Measurements from ENCODE around the gene POMP. TPM values are rescaled to one million over a fixed set of nuclear protein-coding genes. Genes with fewer than 3 reads are reported as not detected.

Gene POMP
- polyA plus RNA-seq, 3 donors = 31.3 to 153 (median 145) TPM

GRCh38 chr13:28678809-28679208, 19.9 kb downstream of the POMP start:
- peaks cover 54 to 70% of the 10 kb centered on the region in 2 donors for H3K36me3 ChIP-seq (replicated peaks in 1 of 2; ENCODE audit: control insufficient read depth in 1 of 2, insufficient read depth in 2 of 2, low read length in 2 of 2)
- Mint-ChIP-seq H3K27ac (no peak overlapping the region), H3K27me3 (ENCODE audit: low read depth in 3 of 3) (peaks cover 0 to 2% (median 1%) of the 10 kb centered on the region in 3 donors), H3K4me3 (no peak overlapping the region), H3K36me3 (peaks cover 50 to 61% of the 10 kb centered on the region in 2 donors), H3K9me3 (no peaks in the 10 kb centered on the region), H3K4me1 (peaks cover 5% of the 10 kb centered on the region)
- H3K4me1 ChIP-seq (ENCODE audit: control insufficient read depth in 1 of 2, insufficient read depth in 2 of 2, low read length in 2 of 2) = no peaks in the 10 kb centered on the region
- DNase-seq = no peak
- no peak overlapping the region for H3K4me2 ChIP-seq (replicated peaks; ENCODE audit: extremely low read depth, low read length, poor library complexity, severe bottlenecking)
- no peak overlapping the region for H3K9ac ChIP-seq (ENCODE audit: insufficient read depth, low read length, poor library complexity, severe bottlenecking)
- no peaks in the 10 kb centered on the region for H3K27me3 ChIP-seq (ENCODE audit: control insufficient read depth in 2 of 2, insufficient read depth in 2 of 2, low read length in 2 of 2)
- H3K4me3 ChIP-seq (replicated peaks in 1 of 3; ENCODE audit: low read depth in 2 of 3, low read length in 3 of 3) = no peak overlapping the region
- no peaks in the 10 kb centered on the region for H3K9me3 ChIP-seq (replicated peaks in 1 of 2; ENCODE audit: control insufficient read depth in 1 of 2, insufficient read depth in 1 of 2, low read length in 2 of 2)
- H2AFZ ChIP-seq (ENCODE audit: insufficient read depth, low read depth, low read length, poor library complexity, severe bottlenecking) = no peak overlapping the region
- no peak overlapping the region for H3K27ac ChIP-seq (ENCODE audit: low read depth in 1 of 2, low read length in 2 of 2)
- no peak for TF ChIP-seq CTCF (IDR thresholded peaks at IDR 0.05)
- H3K79me2 ChIP-seq (ENCODE audit: insufficient read depth, low read length) = peaks cover 17% of the 10 kb centered on the region
- H4K20me1 ChIP-seq (ENCODE audit: insufficient read depth, low read length) = peaks cover 25% of the 10 kb centered on the region
- intact Hi-C loops (cut with micrococcal nuclease) = loop anchor here in 1 of 2 donors (10.0 kb wide), 1 partner anchor 116 kb away; no protein-coding TSS in a partner anchor
- no CpG with 5 or more reads among the region's 1 CpG for WGBS (ENCODE audit: insufficient coverage)

GRCh38 chr13:28679628-28680027, 20.7 kb downstream of the POMP start:
- Mint-ChIP-seq H3K9me3 (no peaks in the 10 kb centered on the region), H3K36me3 (peaks cover 42 to 55% of the 10 kb centered on the region in 2 donors), H3K27ac (peak overlapping the region in 1 of 7 donors; percentile 41), H3K27me3 (ENCODE audit: low read depth in 3 of 3) (peaks cover 0 to 5% (median 1%) of the 10 kb centered on the region in 3 donors), H3K4me1 (peaks cover 5% of the 10 kb centered on the region), H3K4me3 (no peak overlapping the region)
- Histone ChIP-seq H3K4me1 (ENCODE audit: control insufficient read depth in 1 of 2, insufficient read depth in 2 of 2, low read length in 2 of 2) (no peaks in the 10 kb centered on the region), H3K27ac (ENCODE audit: low read depth in 1 of 2, low read length in 2 of 2) (no peak overlapping the region), H3K9ac (ENCODE audit: insufficient read depth, low read length, poor library complexity, severe bottlenecking) (no peak overlapping the region), H3K4me2 (replicated peaks; ENCODE audit: extremely low read depth, low read length, poor library complexity, severe bottlenecking) (no peak overlapping the region), H3K79me2 (ENCODE audit: insufficient read depth, low read length) (peaks cover 8% of the 10 kb centered on the region), H3K9me3 (replicated peaks in 1 of 2; ENCODE audit: control insufficient read depth in 1 of 2, insufficient read depth in 1 of 2, low read length in 2 of 2) (no peaks in the 10 kb centered on the region), H2AFZ (ENCODE audit: insufficient read depth, low read depth, low read length, poor library complexity, severe bottlenecking) (no peak overlapping the region), H3K4me3 (replicated peaks in 1 of 3; ENCODE audit: low read depth in 2 of 3, low read length in 3 of 3) (no peak overlapping the region), H4K20me1 (ENCODE audit: insufficient read depth, low read length) (peaks cover 17% of the 10 kb centered on the region), H3K27me3 (ENCODE audit: control insufficient read depth in 2 of 2, insufficient read depth in 2 of 2, low read length in 2 of 2) (no peaks in the 10 kb centered on the region), H3K36me3 (replicated peaks in 1 of 2; ENCODE audit: control insufficient read depth in 1 of 2, insufficient read depth in 2 of 2, low read length in 2 of 2) (peaks cover 46 to 62% of the 10 kb centered on the region in 2 donors)
- no CpG with 5 or more reads among the region's 1 CpG for WGBS (ENCODE audit: insufficient coverage)
- no peak for DNase-seq
- intact Hi-C loops (cut with micrococcal nuclease) = loop anchor here in 1 of 2 donors (10.0 kb wide), 1 partner anchor 115 kb away; no protein-coding TSS in a partner anchor
- peak; percentile 21 for TF ChIP-seq CTCF (IDR thresholded peaks at IDR 0.05)
